ENCODE data around the gene WDR36.

The WDR36 gene

GRCh38 chr5:111115229-111115628 lies 23.1 kb downstream of the WDR36 start:
- Mint-ChIP-seq H3K36me3 (ENCODE audit: insufficient read depth) (peaks cover 47% of the 10 kb centered on the region), H3K27me3 (no peaks in the 10 kb centered on the region), H3K4me3 (no peak overlapping the region), H3K4me1 (ENCODE audit: low read depth in 2 of 2) (peaks cover 0 to 5% of the 10 kb centered on the region in 2 donors), H3K9me3 (no peaks in the 10 kb centered on the region), H3K27ac (no peak overlapping the region)
- ATAC-seq (replicated peaks) = no peak
- no peak for DNase-seq

- Mint-ChIP-seq H3K9me3 (no peaks in the 10 kb centered on the region), H3K4me1 (ENCODE audit: low read depth in 2 of 2) (peaks cover 0 to 5% of the 10 kb centered on the region in 2 donors), H3K27ac (no peak overlapping the region), H3K36me3 (ENCODE audit: insufficient read depth) (peaks cover 47% of the 10 kb centered on the region), H3K4me3 (no peak overlapping the region), H3K27me3 (no peaks in the 10 kb centered on the region)
- no peak for DNase-seq
- no peak for ATAC-seq (replicated peaks)
Observed at GRCh38 chr5:111116550-111116949, 24.4 kb downstream of the WDR36 start.

GRCh38 chr5:111117136-111117535 lies 25.0 kb downstream of the WDR36 start:
- Mint-ChIP-seq H3K36me3 (ENCODE audit: insufficient read depth) (peaks cover 48% of the 10 kb centered on the region), H3K4me1 (ENCODE audit: low read depth in 2 of 2) (peaks cover 0 to 5% of the 10 kb centered on the region in 2 donors), H3K27me3 (no peaks in the 10 kb centered on the region)

DNA sequence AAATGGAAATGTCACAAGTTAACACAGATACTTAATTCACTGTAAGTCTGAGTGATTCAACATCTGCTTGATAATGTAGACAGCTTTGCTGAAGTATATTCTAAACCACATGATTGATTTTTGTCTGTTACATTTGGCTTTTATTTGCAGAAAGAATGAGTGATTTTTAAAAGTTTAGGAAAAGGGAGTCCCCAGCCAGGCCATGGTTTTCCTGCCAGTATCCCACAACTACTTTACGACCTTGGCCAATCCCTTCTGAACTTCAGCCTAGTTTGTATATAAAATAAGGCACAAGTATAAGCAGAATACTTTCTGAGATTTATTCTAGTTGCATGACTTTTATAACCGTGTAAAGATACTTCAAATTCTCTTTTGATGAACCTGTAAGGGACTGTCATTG lies 27.1 kb downstream of the WDR36 start:
- peak overlapping the region in 1 of 2 donors; percentile 71 for H3K27ac Mint-ChIP-seq
- H3K27me3 Mint-ChIP-seq = no peaks in the 10 kb centered on the region
- H3K9me3 Mint-ChIP-seq = no peaks in the 10 kb centered on the region
- H3K4me3 Mint-ChIP-seq = no peak overlapping the region
- ATAC-seq (replicated peaks) (no peak), DNase-seq (no peak)
- peaks cover 0 to 5% of the 10 kb centered on the region in 2 donors for H3K4me1 Mint-ChIP-seq (ENCODE audit: low read depth in 2 of 2)
- peaks cover 47% of the 10 kb centered on the region for H3K36me3 Mint-ChIP-seq (ENCODE audit: insufficient read depth)

More at GRCh38 chr5:111117136-111117535, 25.0 kb downstream of the WDR36 start:
- no peak overlapping the region for H3K4me3 Mint-ChIP-seq
- DNase-seq (no peak), ATAC-seq (replicated peaks) (no peak)
- H3K9me3 Mint-ChIP-seq = no peaks in the 10 kb centered on the region
- H3K27ac Mint-ChIP-seq = peak overlapping the region in 1 of 2 donors; percentile 6

DNA sequence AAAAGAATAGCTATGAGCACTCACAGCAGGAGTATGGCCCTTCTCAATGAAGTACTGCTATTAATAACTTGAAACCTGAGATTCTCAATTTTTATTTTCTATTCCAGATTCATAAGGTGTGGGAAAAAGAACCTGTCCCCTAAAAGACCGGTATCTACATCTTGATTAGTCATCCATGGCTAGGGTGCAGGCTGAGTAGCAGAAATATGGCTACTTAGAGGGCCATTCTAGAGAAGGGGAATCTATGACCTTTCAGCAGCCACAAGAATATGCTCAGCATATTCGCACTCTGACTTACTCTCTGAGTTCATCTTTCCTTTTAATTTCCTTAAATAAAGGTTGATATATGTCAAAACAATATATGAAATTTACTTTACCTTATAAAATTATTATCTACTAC lies 27.7 kb downstream of the WDR36 start:
- Mint-ChIP-seq H3K4me1 (ENCODE audit: low read depth in 2 of 2) (peaks cover 0 to 5% of the 10 kb centered on the region in 2 donors), H3K27ac (no peak overlapping the region), H3K36me3 (ENCODE audit: insufficient read depth) (peaks cover 49% of the 10 kb centered on the region), H3K27me3 (no peaks in the 10 kb centered on the region), H3K9me3 (no peaks in the 10 kb centered on the region), H3K4me3 (no peak overlapping the region)
- ATAC-seq (replicated peaks) (no peak), DNase-seq (no peak)

- ATAC-seq (replicated peaks) = no peak
Observed at GRCh38 chr5:111120911-111121310, 28.8 kb downstream of the WDR36 start.

DNA sequence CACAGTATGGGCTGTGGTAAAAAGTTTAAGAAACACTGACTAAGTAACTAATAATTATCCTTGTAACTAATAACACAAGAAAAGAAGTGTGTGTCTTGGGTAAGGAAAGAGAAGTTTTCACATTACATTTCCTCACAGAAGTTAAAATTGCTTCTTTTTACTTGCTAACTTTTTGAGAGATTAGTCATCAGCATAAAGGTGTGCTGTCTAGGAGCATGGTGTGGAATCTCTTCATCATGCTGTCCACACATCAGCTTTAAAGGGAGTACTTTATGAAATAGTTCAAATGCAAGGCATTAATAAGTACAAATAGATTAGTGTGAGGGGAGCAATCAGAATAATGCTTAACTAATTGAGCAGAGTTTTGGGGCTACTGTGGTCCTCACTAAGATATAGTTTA lies 29.8 kb downstream of the WDR36 start:
- Mint-ChIP-seq H3K27me3 (no peaks in the 10 kb centered on the region), H3K4me1 (ENCODE audit: low read depth in 2 of 2) (peaks cover 0 to 5% of the 10 kb centered on the region in 2 donors), H3K27ac (no peak overlapping the region), H3K9me3 (no peaks in the 10 kb centered on the region), H3K36me3 (ENCODE audit: insufficient read depth) (peaks cover 62% of the 10 kb centered on the region), H3K4me3 (no peak overlapping the region)
- ATAC-seq (replicated peaks) (no peak), DNase-seq (no peak)

More at GRCh38 chr5:111120911-111121310, 28.8 kb downstream of the WDR36 start:
- H3K36me3 Mint-ChIP-seq (ENCODE audit: insufficient read depth) = peaks cover 52% of the 10 kb centered on the region
- H3K4me1 Mint-ChIP-seq (ENCODE audit: low read depth in 2 of 2) = peaks cover 0 to 5% of the 10 kb centered on the region in 2 donors
- H3K27ac Mint-ChIP-seq = no peak overlapping the region
- no peak for DNase-seq
- H3K4me3 Mint-ChIP-seq = no peak overlapping the region
- no peaks in the 10 kb centered on the region for H3K27me3 Mint-ChIP-seq
- H3K9me3 Mint-ChIP-seq = no peaks in the 10 kb centered on the region

GRCh38 chr5:111122398-111122797 lies 30.2 kb downstream of the WDR36 start:
- no peaks in the 10 kb centered on the region for H3K27me3 Mint-ChIP-seq
- H3K9me3 Mint-ChIP-seq = no peaks in the 10 kb centered on the region
- ATAC-seq (replicated peaks) (no peak), DNase-seq (no peak)
- peaks cover 67% of the 10 kb centered on the region for H3K36me3 Mint-ChIP-seq (ENCODE audit: insufficient read depth)
- peaks cover 0 to 5% of the 10 kb centered on the region in 2 donors for H3K4me1 Mint-ChIP-seq (ENCODE audit: low read depth in 2 of 2)
- no peak overlapping the region for H3K27ac Mint-ChIP-seq
- H3K4me3 Mint-ChIP-seq = no peak overlapping the region

DNA sequence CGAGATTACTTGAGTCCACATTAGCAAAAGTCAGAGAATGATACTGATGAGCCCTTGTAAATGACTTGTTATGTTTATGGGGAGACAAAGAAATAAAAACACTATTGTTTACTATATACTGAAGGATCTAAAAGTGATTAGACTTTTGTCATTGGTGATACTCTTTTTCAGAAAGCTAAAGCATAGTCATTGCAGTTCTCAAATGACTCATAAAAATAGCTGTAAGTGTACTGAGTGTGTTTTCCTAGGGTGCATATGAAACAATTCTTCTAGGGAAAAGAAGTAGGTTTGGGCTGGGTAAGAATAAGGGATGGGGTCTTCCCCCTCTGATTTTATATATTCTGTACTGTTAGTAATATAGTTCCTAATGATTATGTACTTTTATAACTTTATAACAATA lies 32.6 kb downstream of the WDR36 start:
- no peaks in the 10 kb centered on the region for H3K4me1 Mint-ChIP-seq (ENCODE audit: low read depth in 2 of 2)
- ATAC-seq (replicated peaks) = no peak

GRCh38 chr5:111126896-111127295 lies 34.7 kb downstream of the WDR36 start:
- Mint-ChIP-seq H3K27me3 (no peaks in the 10 kb centered on the region), H3K27ac (no peak overlapping the region), H3K9me3 (no peaks in the 10 kb centered on the region), H3K4me1 (ENCODE audit: low read depth in 2 of 2) (no peaks in the 10 kb centered on the region), H3K36me3 (ENCODE audit: insufficient read depth) (peaks cover 58% of the 10 kb centered on the region), H3K4me3 (no peak overlapping the region)
- ATAC-seq (replicated peaks) = no peak
- DNase-seq = no peak

More for the DNA sequence above, 32.6 kb downstream of the WDR36 start:
- no peak overlapping the region for H3K4me3 Mint-ChIP-seq
- no peak overlapping the region for H3K27ac Mint-ChIP-seq
- H3K9me3 Mint-ChIP-seq = no peaks in the 10 kb centered on the region
- no peak for DNase-seq
- H3K27me3 Mint-ChIP-seq = no peaks in the 10 kb centered on the region
- H3K36me3 Mint-ChIP-seq (ENCODE audit: insufficient read depth) = peaks cover 65% of the 10 kb centered on the region

DNA sequence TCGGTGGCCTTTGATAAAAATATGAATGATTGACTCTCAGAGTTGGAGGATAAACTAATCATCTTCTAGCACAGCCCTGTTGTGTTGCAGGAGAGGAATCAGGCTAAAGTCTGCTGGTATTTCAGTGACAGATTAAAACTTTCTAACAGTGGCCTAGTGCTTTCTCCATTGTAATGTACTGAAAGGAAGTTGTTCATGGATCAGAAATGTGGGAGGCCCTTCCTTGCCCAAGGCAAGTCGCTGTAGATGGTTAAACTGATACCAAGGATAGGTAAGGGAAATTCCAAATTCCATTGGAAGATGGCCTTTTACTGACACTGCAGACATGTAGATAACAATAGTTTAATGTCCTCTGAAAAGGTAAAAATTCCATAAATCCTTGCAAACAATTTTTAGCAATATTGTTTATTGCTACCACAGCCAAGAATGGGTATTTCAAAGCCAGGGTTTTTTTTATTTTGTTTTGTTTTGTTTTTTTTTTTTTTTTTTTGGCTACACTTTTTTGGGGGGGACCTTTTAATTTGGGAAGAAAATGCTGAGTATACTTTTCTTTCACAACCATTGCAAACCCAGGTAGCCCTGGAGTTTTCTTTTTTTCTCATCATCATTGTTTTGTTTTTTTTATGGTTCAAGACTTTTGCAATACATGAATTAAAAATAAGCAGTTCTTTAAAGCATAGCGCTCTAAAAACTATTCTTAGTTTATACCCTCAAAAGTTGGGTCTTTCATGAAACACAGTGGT lies 35.5 kb downstream of the WDR36 start:
- Mint-ChIP-seq H3K27me3 (peaks cover 0 to under 1% of the 10 kb centered on the region in 2 donors), H3K27ac (no peak overlapping the region), H3K9me3 (no peaks in the 10 kb centered on the region), H3K4me3 (no peak overlapping the region), H3K4me1 (ENCODE audit: low read depth in 2 of 2) (no peaks in the 10 kb centered on the region), H3K36me3 (ENCODE audit: insufficient read depth) (peaks cover 52% of the 10 kb centered on the region)
- DNase-seq (no peak), ATAC-seq (replicated peaks) (no peak)

DNA sequence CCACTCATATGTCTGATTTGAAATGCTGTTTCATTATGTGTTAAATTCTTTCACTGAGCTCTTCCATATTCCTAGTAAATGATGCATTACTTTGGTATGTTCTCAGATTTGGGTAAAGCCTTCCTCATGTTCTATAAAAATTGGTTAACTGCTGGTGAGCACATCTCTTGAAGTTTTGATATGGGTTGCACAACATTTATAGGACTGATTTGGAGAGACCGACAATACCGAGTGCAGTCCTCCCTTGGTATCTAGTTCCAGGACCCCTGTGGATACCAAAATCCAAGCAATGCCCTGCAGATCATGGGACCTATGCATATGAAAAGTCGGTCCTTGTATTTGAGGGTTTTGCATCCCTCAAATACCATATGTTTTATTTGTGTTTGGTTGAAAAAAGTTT lies 37.8 kb downstream of the WDR36 start:
- DNase-seq = no peak
- no peak for ATAC-seq (replicated peaks)
- H3K9me3 Mint-ChIP-seq = no peaks in the 10 kb centered on the region
- no peak overlapping the region for H3K4me3 Mint-ChIP-seq
- peaks cover 13 to 24% of the 10 kb centered on the region in 2 donors for H3K27me3 Mint-ChIP-seq
- H3K36me3 Mint-ChIP-seq (ENCODE audit: insufficient read depth) = peaks cover 33% of the 10 kb centered on the region
- H3K4me1 Mint-ChIP-seq (ENCODE audit: low read depth in 2 of 2) = no peaks in the 10 kb centered on the region
- H3K27ac Mint-ChIP-seq = no peak overlapping the region

GRCh38 chr5:111131356-111131755 lies 39.2 kb downstream of the WDR36 start:
- Mint-ChIP-seq H3K27ac (no peak overlapping the region), H3K36me3 (ENCODE audit: insufficient read depth) (peaks cover 22% of the 10 kb centered on the region), H3K4me3 (no peak overlapping the region), H3K4me1 (ENCODE audit: low read depth in 2 of 2) (no peaks in the 10 kb centered on the region), H3K27me3 (peaks cover 18 to 36% of the 10 kb centered on the region in 2 donors), H3K9me3 (no peaks in the 10 kb centered on the region)
- no peak for ATAC-seq (replicated peaks)
- no peak for DNase-seq

- DNase-seq (no peak), ATAC-seq (replicated peaks) (no peak)
- no peaks in the 10 kb centered on the region for H3K9me3 Mint-ChIP-seq
- H3K4me1 Mint-ChIP-seq (ENCODE audit: low read depth in 2 of 2) = no peaks in the 10 kb centered on the region
- H3K27me3 Mint-ChIP-seq = peaks cover 18 to 36% of the 10 kb centered on the region in 2 donors
- no peak overlapping the region for H3K27ac Mint-ChIP-seq
- H3K4me3 Mint-ChIP-seq = no peak overlapping the region
- peaks cover 18% of the 10 kb centered on the region for H3K36me3 Mint-ChIP-seq (ENCODE audit: insufficient read depth)
Observed at GRCh38 chr5:111132076-111132475, 39.9 kb downstream of the WDR36 start.
